Measurements from ENCODE around the gene NBPF3. TPM values are rescaled to one million over a fixed set of nuclear protein-coding genes. Genes with fewer than 3 reads are reported as not detected.
"Not testable (repeated sequence)": the region's sequence is repeated elsewhere in the genome, so short reads cannot be mapped to it uniquely, and the experiment has no call there.

NBPF3 gene
- total RNA-seq, 1 donor from 2014 or later = 3.0 TPM

DNA sequence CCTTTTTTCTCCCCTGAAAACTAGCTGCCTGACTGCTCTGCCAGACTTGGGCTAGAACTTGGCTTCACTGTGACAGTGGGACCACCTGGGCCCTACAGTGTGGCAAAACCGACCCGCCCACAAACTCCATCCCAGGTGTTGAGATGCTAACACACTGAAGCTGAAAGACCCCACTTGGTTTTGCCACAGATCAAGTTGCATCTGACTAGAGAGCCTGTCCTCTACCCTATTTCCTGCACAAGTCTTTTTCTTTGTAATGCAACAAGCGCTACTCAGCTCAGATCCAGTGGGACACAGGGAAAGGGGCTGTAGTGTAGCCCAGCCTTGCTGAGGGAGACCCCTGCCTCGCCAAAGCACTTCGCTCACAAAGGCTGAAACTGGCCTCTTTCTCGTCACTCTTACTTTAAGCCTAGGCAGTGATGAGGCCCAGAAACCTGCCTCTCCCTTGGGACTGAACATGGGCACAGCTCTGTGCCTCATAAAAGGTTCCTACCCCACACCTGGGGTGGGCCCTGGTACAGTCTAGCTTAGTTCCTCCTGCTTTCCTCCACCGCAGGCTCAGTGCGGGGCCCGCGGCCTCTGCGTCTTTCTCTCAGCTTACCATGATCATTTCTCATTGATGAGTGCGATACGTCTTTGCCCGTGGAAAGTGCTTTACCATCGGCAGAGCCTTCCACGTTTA, 79.0 kb downstream of the NBPF3 start:
- no peak for DNase-seq (ENCODE audit: low read depth, low spot score)

DNA sequence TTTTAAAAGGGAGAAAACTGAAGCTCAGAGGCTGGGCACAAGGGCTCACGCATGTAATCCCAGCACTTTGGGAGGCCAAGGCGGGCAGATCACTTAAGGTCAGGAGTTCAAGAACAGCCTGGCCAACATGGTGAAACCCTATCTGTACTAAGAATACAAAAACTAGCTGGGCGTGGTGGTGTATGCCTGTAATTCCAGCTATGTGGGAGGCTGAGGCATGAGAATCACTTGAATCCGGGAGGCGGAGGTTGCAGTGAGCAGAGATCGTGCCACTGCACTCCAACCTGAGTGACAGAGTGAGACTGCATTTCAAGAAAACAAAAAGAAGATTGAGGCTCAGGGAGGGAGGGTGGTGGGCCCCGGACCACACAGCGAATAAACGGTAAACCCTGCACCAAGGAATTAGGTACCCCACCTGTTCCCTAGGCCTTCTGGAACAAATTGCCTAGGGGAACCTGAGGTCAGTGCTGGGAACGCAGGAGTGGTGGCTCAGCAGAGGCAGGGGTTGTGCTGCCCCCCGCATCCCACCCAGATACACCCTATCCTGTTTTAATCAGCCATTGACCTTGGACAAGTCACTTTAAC, 79.6 kb downstream of the NBPF3 start:
- DNase-seq (ENCODE audit: low read depth, low spot score) = not testable (repeated sequence)

DNA sequence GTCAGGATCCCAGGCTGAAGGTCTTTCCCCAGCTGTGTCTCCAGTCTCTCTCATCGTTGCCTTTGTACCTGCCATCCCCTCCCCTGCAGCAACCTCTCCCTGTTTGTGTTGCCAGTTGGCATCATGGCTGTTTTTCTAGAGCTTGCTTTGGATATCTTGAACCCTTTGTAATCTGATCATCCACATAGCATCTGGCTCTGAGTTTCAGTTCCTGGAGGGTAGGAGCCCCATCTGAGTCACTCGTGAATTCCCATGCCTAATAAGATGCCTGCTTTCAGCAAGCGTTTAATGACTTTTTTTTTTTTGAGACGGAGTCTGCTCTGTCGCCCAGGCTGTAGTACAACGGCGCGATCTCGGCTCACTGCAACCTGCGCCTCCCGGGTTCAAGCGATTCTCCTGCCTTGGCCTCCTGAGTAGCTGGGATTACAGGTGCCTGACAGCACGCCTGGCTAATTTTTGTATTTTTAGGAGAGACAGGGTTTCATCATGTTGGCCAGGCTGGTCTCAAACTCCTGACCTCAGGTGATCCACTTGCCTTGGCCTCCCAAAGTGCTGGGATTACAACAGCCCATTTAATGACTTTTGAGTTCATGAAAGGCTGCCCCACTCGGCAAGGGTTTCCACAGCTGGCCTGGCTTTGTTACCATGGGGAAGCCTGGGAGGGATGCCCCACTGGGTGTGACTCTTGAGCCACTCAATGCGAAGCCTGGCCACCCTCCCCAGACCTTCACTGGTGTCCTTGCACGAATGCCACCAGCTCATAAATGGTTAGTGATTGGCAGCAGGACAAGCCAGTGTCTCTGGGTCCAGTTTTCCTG, 81.2 kb downstream of the NBPF3 start:
- DNase-seq (ENCODE audit: low read depth, low spot score) = no peak

DNA sequence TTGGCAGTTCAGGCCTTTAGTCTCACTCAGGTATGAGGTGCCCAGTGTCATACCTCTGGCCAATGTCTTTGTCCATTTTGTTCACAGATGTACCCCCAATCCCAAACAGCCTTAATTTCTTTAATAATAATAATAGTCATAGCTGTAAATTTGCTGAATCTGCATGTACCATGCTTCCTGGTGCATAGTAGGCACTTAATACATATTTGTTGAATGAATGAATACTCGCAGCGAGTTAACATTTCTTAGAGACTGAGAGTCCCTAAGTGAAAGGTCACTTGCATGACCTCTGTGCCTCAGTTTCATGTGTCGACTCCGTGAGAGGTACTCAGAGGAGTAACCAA, 81.8 kb downstream of the NBPF3 start:
- DNase-seq (ENCODE audit: low read depth, low spot score) = no peak

DNA sequence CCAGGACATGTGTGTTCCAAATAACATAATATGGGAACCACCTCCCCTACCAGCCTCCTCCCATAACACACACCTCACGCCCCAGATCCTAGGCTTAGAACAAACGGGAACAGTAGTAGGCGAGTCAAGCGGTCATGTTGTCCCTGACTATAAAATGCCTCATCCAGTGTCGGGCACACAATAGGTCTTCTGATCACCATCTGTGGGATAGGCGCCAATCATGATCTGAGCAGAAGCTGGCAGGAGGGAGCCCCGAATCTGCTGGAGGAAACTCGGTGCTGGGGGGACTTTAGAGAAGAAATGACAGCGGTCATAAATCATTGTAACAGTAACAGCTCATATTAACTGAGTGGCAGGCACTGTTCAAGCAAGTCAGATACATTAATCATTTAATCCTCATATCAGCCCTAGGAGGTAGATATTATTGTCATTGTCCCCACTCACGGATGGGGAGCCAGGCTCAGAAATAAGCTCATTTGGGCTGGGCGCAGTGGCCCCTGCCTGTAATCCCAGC, 82.6 kb downstream of the NBPF3 start:
- DNase-seq (ENCODE audit: low read depth, low spot score) = no peak

DNA sequence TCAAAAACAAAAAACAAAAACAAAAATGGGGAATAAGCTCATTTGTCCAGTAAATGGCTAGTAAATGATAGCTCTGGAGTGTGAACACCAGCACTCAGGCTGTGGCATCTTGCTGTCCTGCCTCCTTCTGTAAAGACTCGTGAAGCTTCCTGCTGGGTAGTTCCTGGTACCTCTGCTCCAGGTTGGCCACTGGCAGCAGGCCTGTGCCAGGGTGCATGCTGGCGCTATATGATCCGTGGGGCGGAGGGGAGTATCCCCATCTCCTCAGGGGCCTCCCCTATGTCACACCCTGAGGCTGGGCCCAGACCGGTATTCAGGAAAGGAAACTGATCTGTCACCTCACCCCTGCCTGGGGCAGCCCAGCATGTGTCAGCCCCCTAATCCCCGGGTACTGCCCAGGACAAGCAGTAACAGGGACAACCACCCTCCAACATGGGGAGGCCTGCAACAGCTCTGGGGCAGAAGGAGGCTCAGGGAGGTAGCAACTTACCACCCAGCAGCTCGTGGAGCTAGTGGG, 83.4 kb downstream of the NBPF3 start:
- DNase-seq (ENCODE audit: low read depth, low spot score) = no peak

DNA sequence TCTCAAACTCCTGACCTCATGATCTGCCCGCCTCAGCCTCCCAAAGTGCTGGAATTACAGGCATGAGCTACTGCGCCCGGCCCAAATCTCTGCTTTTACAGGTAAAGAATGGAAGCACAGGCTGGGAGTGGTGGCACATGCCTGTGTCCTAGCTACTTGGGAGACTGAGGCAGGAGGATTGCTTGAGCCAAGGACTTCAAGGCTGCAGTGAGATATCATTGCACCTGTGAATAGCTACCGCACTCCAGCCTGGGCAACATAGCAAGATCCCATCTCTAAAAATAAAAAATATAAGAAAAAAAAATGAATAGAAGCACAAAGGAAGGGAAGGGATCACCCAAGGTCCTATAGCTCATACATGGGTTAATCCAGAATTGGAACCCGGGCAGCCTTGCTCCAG, 84.3 kb downstream of the NBPF3 start:
- DNase-seq (ENCODE audit: low read depth, low spot score) = no peak

DNA sequence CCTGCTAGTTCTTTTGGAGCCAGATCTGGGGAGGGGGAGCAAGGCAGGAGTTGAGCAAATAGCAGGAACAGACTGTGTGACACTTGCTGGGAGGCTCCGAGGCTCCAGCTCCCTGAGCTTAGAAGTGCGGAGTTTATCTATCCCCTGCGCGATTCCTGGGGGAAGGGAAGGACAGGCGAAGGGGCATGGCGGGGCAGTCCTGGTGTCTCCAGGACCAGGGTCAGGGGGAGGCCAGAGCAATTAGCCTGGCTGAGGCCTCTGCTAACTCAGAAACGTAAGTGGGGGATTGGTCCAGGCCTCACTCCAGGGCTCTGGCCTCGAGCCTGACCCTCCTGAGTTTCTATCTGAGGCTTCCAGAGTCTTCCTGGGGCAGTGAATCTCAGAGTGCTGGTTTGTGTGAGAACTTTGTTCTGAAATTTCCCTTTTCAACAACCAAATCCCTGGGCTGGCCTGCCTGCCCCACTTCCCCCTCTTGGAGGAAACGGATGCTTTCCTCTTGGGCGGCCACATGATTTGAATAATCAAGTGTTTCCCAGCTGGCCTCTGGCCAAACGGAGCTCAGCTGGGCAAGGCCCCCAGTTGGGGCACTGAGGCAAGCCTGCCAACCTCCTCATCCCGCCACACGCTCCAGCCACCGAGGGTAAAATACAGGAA, 84.9 kb downstream of the NBPF3 start:
- no peak for DNase-seq (ENCODE audit: low read depth, low spot score)

DNA sequence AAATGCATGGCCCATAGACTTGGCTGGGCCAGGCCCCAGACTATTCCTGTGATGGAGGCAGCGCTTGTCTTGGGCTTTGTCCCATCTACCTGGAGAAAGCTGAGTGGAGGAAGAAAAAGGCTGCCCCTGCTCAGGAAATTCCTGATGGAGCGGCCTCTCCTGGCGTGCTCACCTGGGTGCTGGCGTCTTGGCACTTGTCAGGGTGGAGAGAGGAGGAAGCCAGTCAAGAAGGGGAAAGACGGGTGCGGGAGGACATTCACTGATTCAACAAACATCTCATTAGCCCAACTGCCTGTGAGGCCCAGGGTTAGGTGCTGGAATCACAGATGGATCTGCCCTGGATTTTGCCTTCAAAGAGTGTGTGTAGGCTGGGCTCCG, 85.4 kb downstream of the NBPF3 start:
- DNase-seq (ENCODE audit: low read depth, low spot score) = no peak

DNA sequence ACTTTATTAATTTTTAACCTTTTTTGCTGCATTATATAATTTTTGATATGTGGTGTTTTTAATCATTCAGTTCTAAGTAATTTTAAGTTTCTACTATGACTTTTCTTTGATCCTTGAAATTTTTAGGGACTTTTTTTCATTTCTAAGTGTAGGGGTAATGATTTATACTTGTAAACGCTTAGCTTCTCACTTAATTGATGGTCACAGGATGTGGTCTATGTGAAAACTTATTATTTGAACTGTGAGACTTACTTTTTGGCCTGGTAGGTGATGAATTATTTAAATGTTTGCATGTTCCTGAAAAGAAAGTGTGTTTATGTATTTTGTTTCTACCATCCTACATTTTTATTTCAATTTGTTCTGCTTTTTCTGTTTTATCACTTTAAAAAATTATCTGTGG, 86.5 kb downstream of the NBPF3 start:
- DNase-seq (ENCODE audit: low read depth, low spot score) = no peak

DNA sequence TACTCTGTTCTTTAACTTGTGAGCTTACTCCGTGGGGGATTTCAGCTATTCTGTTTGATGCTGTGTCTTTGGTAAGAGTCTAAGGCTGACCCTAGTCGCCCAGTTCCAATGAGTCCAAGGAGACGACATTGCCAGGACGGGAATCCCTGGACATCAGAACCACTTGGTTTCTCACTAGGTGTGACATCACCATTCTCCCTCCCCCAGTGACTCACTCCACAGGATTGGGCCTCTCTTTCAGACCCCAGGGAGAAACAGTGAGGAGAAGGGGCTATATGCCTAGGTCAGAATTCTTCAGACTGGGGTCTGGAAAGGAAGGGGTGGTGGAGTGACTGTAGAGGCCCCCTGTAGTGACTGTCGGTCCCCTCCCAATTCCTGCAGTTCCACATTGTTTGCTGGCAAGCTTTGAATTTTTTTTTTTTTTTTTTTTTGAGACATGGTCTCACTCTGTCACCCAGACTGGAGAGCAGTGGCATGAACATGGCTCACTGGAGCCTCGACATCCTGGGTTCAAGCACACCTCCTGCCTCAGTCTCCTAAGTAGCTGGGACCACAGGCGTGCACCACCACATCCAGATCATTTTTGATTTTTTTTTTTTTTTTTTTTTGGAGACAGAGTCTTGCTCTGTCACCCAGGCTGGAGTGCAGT, 90.6 kb downstream of the NBPF3 start:
- no peak for DNase-seq (ENCODE audit: low read depth, low spot score)

DNA sequence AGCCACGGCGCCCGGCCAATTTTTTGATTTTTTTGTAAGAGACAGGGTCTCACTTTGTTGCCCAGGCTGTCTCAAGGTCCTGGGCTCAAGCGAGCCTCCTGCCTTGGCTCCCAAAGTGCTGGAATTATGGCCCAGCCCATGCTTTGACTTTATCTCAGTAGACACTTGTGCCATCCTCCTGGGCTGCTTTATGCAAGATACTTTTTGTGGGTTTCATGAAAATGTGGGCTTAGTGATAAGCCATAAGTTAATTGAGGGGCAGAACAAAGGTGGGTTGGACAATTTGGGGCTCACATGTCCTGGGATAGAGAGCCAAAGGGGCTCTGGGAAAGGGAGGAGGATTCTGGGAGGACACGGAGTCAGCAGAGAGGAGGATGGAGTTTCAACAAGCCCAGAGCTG, 91.3 kb downstream of the NBPF3 start:
- DNase-seq (ENCODE audit: low read depth, low spot score) = no peak

DNA sequence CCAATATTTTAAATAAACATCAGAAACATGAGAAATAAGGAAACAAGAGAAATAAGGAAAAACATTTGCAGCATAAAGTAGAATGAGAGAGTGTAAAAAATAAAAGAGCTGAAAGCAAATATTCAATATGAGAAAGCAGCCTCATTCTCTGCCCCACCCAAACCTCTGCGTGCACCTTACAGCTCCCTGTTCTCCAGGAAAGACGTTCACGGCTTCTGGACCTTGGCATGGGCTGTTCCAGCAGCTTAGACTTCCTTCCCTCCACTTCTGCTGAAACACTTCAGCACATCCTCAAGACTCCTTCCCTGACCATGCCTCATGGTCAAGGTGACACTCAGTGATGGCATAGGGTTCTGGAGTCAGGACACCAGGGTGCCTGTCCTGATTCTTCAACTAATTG, 92.6 kb downstream of the NBPF3 start:
- DNase-seq (ENCODE audit: low read depth, low spot score) = no peak

DNA sequence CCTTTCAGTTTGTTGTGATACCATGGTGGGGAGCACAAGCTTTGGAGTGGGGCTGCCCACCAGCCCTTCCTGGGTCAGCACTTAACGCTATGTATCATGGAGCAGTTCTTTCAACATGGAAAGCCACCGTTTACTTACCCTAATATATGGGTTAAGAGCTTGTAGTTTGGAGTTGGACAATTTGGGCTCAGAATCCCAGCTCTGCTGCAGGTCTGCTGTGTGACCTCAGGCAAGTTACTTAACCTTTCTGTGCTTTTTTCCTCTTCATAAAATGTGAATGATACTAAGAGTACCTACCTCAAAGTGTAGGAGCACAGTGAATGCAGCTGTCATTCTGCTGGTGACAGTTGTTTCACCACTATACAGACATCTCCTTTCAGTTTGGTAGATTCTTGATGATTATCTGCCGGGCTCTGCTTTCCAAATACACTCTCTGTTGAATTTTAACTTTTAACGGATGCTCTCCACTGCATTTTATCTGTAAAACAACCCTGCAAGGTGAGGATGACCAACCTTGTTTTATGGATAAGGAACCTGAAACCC, 93.1 kb downstream of the NBPF3 start:
- DNase-seq (ENCODE audit: low read depth, low spot score) = no peak

DNA sequence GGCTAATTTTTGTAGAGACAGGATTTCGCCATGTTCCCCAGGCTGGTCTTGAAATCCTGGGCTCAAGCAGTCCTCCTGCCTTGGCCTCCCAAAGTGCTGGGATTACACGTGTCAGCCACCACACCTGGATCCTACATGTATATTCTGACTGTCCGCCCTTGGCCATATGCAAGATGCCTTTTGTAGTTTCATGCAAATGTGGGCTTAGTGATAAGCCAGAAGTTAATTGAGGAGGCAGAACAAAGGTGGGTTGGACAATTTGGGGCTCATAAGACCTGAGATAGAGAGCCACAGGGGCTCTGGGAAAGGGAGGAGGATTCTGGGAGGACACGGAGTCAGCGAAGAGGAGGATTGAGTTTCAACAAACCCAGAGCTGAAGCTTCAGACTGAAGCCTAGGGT, 94.2 kb downstream of the NBPF3 start:
- no peak for DNase-seq (ENCODE audit: low read depth, low spot score)

Other genes with a start within 250 kb of the NBPF3 start
- 371 and 382 TPM in 2 replicates for gene ECE1, start 149.7 kb upstream of the NBPF3 start, total RNA-seq
- 0.13 TPM in 1 of 2 replicates, not detected in the other for gene ALPL, start 69.3 kb downstream of the NBPF3 start, total RNA-seq
- 0.04 and 0.07 TPM in 2 replicates for gene RAP1GAP, start 229.2 kb downstream of the NBPF3 start, total RNA-seq